ENCODE results near the gene GGNBP2.
"Not testable (repeated sequence)": the region's sequence is repeated elsewhere in the genome, so short reads cannot be mapped to it uniquely, and the experiment has no call there.

Gene GGNBP2

GRCh38 chr17:36506831-36507230, 37.9 kb upstream of the GGNBP2 start:
- no peak for DNase-seq (ENCODE audit: low read depth)
- TF ChIP-seq CTCF (conservative IDR thresholded peaks at IDR 0.05; ENCODE audit: low read depth, low read length) = no peak
- H3K4me3 ChIP-seq (ENCODE audit: low read length) = no peak overlapping the region

- no peak for DNase-seq (ENCODE audit: low read depth)
- no peak overlapping the region for H3K4me3 ChIP-seq (ENCODE audit: low read length)
- TF ChIP-seq CTCF (conservative IDR thresholded peaks at IDR 0.05; ENCODE audit: low read depth, low read length) = no peak
Measured at GRCh38 chr17:36507266-36507665, 37.5 kb upstream of the GGNBP2 start.

GRCh38 chr17:36508439-36508838, 36.3 kb upstream of the GGNBP2 start:
- not testable (repeated sequence) for H3K4me3 ChIP-seq (ENCODE audit: low read length); DNase-seq (ENCODE audit: low read depth)

GRCh38 chr17:36509272-36509985, 35.3 kb upstream of the GGNBP2 start:
- H3K4me3 ChIP-seq (ENCODE audit: low read length) = no peak overlapping the region
- no peak for TF ChIP-seq CTCF (conservative IDR thresholded peaks at IDR 0.05; ENCODE audit: low read depth, low read length)
- DNase-seq (ENCODE audit: low read depth) = no peak

- H3K4me3 ChIP-seq (ENCODE audit: low read length) = no peak overlapping the region
- TF ChIP-seq CTCF (conservative IDR thresholded peaks at IDR 0.05; ENCODE audit: low read depth, low read length) = no peak
- DNase-seq (ENCODE audit: low read depth) = no peak
Measured at GRCh38 chr17:36510636-36511035, 34.1 kb upstream of the GGNBP2 start.

GRCh38 chr17:36511216-36511615, 33.5 kb upstream of the GGNBP2 start:
- no peak for DNase-seq (ENCODE audit: low read depth)
- H3K4me3 ChIP-seq (ENCODE audit: low read length) = no peak overlapping the region
- no peak for TF ChIP-seq CTCF (conservative IDR thresholded peaks at IDR 0.05; ENCODE audit: low read depth, low read length)

GRCh38 chr17:36512641-36513040, 32.1 kb upstream of the GGNBP2 start:
- TF ChIP-seq CTCF (conservative IDR thresholded peaks at IDR 0.05; ENCODE audit: low read depth, low read length) = no peak
- DNase-seq (ENCODE audit: low read depth) = no peak
- no peak overlapping the region for H3K4me3 ChIP-seq (ENCODE audit: low read length)
